Hepatocyte (in vitro differentiated cells): ENCODE measurements around the gene ACTR6.

Experiments used
- CTCF ChIP-seq: fragments of 200-600 bp; sonication (generic); IDR thresholded peaks from 2 replicates; pipeline ENCODE4 v1.5.1; 2016; ENCODE audit warnings: antibody characterized with exemption, mild to moderate bottlenecking; ENCODE audit not compliant: poor library complexity
- EZH2 ChIP-seq: fragments of 200-600 bp; sonication (generic); IDR thresholded peaks from 2 replicates; pipeline ENCODE4 v1.6.1; 2016; ENCODE audit warnings: antibody characterized with exemption, mild to moderate bottlenecking, borderline replicate concordance
- EZH2phosphoT487 ChIP-seq: fragments of 200-600 bp; sonication (generic); IDR thresholded peaks from one replicate; pipeline ENCODE4 v1.6.1; 2018; ENCODE audit warnings: antibody characterized with exemption, mild to moderate bottlenecking, low read depth, moderate library complexity; ENCODE audit not compliant: unreplicated experiment, severe bottlenecking

- TF ChIP-seq CTCF, result no peak
- no peak for TF ChIP-seq EZH2
- no peak for TF ChIP-seq EZH2phosphoT487
These were observed 48.3 kb downstream of the ACTR6 start for GRCh38 chr12:100248886-100249285.
